GM19238 (cell line): ENCODE measurements around the gene TMEM200B.
"Not testable (repeated sequence)": the region's sequence is repeated elsewhere in the genome, so short reads cannot be mapped to it uniquely, and the experiment has no call there.

Experiments
- DNase-seq: peaks from one replicate; pipeline ENCODE4 v3.0.0; 2011; ENCODE audit warnings: low spot score; ENCODE audit not compliant: insufficient read length

TMEM200B gene

GRCh38 chr1:29123887-29124365 is at the start of gene TMEM200B:
Gene TMEM200B, minus strand, starts transcription at chr1:29123903. Its CDS starts 2,075 bp downstream, at chr1:29121828.
- no peak for DNase-seq

GRCh38 chr1:29172415-29172939 is 48.8 kb upstream of the TMEM200B start:
- DNase-seq: no peak

DNA sequence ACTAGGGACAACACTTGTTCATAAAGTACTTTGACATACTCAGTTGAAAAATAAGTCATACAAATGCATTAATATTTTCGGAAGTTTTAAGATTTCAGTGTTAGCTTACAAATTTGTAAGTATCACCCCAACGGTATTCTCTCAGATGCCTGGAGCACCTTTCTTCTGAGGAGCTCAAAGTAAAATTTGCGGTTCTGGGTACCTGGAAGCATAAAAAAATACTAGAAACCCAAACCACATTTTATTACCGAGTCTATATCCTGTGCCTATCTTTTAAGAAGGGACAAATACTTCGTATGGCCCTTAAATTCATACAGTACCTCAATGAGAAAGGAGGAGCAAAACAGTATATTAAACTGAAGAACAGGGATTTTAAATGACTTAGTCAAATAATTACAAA is 47.8 kb upstream of the TMEM200B start:
- DNase-seq: no peak

- DNase-seq: no peak
Observed at GRCh38 chr1:29171089-29171488, 47.4 kb upstream of the TMEM200B start.

DNA sequence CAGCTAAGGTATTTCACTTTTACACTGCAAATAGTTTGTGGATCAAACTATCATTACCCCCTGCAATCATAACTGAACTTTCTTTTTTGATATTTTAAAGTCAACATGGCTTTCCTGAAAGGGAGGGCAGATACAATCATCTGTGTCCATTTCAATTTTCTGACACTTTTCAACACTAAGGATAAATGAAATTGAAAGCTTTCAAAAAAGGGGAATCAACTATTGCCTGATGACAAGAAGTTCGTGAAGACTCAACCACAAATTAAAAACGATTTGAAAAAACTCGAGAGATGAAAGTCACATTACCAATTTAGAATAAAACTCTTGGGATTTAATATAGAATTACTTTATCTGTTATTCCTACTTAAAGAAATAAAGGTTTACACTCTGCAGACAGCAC is 46.3 kb upstream of the TMEM200B start:
- no peak for DNase-seq

DNA sequence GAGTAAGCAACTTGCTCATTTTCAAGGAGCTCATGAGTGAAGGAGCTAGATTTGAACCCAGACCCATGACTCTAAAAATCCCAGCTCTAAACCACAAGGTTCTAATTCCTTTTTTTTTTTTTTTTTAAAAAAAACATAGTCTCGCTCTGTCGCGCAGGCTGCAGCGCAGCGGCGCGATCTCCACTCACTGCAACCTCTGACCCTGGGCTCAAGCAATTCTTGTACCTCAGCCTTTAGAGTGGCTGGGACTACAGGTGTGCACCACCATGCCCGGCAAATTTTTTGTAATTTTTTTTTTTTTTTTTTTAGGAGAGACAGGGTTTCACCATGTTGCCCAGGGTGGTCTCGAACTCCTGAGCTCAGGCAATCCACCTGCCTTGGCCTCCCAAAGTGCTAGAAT is 44.2 kb upstream of the TMEM200B start:
- no peak for DNase-seq

DNA sequence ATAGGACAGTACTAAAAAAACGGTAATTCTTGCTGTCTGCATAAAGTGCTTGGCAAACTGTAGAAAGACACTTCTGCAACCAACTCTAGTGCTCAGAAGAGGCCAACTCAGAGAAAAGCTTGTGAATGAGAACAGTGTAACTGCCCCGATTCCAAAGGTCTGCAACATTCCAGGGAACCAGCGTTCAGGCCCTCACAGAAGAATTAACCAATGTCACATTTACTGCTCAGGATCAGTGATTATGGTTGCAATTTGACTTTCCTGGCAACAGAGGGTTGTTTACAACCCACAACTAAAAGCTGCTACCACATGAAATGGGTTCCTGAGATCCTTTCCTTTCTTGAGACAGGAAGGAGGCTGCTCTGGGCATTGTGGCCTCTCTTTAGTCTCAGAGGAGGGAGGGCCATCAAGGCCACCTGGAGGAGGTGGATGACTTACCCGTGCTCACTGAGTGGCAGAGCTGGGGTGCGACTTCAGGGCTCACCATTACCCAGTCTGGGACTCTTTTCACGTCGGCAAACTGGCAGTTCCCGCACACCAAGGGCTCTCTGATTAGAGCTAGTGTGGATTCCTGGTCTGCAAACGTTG is 42.7 kb upstream of the TMEM200B start:
- no peak for DNase-seq

DNA sequence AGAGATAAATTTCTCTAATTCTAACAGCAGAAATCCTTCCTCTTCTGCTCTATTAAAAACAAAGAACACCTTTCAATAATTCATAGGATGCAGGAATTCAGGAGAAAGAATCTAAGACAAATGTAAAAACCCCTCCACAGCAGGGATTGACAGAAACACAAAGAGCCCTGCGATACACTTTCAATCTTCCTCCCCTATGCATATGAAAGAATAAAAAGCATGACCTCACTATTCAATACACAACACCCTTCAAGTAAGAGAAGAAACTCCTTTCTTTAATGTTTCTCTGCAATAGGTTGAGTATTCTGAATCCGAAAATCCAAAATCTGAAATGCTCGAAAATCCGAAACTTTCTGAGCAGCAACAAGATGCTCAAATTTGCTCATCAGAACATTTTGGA is 40.9 kb upstream of the TMEM200B start:
- DNase-seq: no peak

DNA sequence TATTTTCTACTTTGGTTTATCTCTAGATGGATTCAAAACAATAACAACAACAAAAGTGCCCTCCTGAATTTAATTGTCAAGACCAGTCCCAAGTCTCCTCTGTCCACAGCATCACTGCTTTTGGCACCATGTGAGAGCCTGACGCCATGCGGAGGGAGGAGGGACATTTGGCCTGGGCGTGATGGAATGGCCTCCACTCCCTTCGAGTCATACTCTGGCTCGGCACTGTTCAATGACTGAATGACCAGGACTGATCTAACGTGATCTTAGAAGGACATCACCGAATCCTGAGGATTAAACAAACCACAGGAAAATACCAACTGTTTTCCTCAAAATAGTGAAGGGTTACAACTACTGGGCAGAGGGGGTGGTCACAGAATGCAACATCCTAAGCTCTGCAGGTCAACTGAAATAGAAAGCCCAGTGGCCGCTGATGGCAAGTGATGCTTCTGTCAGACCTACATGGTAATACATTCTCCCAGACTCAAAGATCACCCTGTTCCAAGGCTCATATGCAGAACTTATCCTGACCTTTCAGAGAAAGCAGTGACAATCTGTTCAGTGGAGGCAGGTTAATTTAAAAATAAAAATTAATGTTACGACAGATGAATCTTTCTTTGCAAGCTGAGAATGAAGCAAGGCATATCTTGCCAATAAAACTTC is 38.9 kb upstream of the TMEM200B start:
- DNase-seq: no peak

DNA sequence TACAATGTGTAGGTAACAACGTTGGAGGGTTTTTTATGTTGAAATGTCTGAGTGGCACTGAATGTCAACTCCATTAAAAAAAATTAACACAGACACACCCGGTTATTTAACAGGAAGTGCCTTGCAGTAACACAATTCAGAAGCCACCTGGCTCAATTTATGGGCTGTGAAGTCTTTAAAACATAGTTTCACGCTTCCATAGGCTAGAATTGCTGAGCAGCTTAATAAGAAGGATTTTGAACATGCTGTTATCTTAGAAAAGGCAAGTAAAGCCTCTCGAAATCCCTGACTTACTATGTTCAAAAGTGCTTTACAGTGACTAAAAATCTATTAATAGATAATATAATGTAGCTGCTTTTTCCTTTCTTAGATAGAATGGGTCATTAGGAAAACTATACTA is 38.3 kb upstream of the TMEM200B start:
- DNase-seq: no peak

- no peak for DNase-seq
Observed at GRCh38 chr1:29159773-29160172, 36.1 kb upstream of the TMEM200B start.

- DNase-seq: no peak
Observed at GRCh38 chr1:29157269-29157601, 33.5 kb upstream of the TMEM200B start.

DNA sequence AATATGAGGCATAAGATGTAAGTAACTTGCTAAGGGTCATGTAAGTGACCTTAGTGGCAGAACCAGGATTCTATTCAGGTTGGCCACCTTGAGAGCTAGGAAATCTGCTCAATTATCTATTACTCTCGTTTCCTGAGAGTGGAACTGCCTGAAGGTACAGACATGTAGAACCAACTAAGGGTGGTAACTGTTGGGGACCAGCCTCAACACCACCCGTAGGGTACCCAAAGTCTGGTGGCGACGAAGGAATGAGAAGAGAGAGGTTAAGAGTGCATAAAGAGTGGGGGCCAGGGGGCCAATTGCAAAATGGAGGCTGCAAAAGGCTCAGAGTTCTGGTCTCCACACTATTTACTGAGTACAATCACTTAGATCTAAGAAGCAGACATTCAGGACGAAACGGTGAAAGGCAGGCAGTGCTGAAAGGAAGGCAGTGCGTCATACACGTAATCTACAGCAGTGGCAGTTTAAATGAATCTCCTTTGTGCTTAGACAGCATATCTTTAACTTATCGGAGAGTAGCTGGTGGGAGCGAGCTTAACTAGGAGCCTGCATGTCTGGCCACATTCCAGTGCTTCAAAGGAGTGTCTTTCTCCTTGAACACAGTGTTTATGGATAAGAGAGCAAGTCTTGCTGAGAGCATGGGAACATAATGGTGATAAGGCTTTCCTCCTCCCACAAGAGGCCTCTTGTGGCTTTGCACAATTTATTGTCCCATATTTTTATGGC is 33.0 kb upstream of the TMEM200B start:
- DNase-seq: no peak

- DNase-seq: no peak
Observed at GRCh38 chr1:29152046-29152805, 28.5 kb upstream of the TMEM200B start.

- not testable (repeated sequence) for DNase-seq
Observed at GRCh38 chr1:29150346-29150745, 26.6 kb upstream of the TMEM200B start.

DNA sequence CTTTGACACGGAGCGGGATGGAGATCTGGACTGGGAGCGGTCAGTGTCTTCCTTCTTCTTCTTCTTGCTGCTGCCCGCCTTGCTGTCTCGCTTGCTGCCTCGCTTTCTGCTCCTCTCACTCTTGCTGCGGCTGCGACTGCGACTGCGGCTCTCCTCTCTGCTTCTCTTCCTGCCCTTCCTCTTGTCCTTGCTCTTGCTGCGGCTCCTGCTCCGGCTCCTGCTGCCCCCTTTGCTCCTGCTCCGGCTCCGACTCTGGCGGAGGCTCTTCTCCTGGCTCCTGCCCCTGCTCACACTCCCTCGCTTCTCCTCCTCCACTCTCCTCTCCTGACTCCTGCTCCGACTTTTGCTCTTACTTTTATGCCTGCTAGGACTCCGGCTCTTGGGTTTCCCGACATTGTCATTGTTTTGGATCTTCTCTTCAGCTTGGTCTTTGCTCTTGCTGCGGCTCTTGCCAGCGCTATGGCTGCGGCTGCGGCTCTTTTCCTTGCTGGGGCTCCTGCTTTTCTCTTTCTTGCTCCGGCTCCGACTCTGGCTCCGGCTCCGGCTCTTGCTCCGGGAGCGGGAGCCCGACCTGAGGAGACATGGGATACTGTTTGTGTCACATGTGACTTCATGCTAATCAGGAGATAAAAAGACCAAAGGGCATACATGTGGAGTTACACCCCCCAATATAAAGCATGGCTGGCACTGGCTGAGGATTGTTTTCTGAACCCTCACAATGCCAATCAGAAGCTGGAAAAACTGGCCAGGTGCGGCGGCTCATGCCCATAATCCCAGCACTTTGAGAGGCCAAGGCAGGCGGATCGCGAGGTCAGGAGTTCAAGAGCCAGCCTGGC is 25.2 kb upstream of the TMEM200B start:
- no peak for DNase-seq

DNA sequence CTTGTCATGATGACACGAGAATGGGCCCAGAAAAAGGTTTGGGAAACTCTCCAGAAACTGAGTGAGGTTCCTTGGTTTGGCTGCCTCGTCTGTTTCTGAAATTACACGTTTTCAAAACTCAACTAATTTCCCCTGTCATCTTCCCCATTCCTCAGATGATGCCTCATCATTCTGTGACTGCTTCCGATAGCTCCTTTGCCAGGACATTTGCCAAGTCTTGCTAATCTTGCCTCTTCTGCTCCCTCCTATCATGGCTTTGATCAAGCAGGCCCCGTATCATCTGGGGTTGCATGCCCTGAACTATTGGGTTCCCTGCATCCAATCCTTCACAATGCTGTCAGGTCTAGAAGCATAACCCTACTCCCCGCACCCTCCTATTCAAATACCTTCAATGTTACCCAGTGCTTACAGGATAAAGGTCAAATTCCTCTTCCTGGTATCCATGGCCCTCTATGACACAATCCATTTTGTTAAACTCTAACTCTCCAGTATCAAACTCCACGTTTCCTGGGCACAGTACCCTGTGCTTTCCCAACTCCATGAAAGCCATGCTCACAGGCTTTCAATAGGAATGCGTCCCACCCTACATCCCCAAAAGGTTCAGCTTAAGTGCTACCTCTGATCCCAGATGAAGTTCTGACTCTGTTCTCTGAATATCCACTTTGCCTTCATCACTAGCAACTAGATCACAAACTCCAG is 22.2 kb upstream of the TMEM200B start:
- DNase-seq: no peak

DNA sequence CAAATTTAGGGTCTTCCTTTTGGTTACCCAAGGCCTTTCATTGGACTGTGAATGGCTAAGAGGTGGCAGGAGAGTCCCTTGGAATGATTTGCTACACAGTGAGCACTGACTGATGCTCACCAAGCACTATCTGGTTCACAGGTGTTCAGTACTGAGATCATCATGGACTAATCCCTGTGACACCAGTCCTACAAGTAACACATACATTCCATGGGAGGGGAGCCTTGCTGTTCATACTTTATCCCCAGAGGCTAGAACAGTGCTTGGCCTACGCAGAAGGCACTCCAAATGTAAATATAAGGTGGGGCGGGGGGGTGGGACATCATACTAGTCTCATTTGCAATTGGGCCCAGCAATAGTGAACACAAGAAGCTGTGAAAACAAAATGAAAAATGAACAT is 20.5 kb upstream of the TMEM200B start:
- DNase-seq: no peak

DNA sequence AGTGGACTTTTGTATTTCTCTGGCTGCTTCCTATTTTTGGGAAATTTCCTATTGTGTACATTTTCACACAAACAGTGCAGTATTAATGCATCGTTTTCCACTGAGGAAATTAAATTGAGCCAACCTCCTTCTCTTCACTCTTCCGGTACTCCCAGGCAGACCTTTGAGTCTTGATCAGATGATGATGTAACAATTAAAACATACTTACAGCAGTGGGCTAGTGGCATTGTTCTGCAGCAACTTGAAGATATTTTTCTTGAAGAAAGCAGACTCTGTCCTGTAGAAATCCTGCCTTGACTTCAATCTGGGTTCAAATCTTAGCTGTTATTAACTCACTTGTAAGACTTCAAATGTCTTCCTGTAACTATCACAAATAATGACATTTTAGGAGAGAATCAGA is 19.0 kb upstream of the TMEM200B start:
- no peak for DNase-seq

- no peak for DNase-seq
Observed at GRCh38 chr1:29136391-29136915, 12.8 kb upstream of the TMEM200B start.
